T1000 (cell line): ENCODE data around the gene INPP4B.

Experiments
- DNase-seq: peaks from one replicate; lab custom pipeline; 2025; ENCODE audit warnings: mixed read lengths; lab: John Stamatoyannopoulos, UW

INPP4B gene

DNA sequence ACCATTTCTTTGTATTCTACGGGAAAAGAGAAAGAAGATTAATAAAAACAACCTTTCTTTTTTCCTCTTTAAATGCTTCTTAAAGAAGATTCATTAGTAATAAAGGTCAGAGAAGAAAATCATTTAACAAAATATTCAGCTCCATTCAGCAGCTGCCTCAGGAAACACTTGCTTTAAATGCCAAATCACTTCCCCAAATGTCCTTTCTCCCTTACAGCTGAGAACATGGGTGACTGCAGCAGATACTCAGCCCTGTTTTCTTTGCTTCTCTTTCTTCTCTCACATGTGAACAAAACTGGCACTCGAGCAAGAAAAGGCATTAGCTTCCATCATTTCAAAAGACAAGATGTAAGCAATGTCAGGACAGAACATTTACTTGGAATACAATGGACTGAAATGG, 120.2 kb downstream of the INPP4B start:
- DNase-seq: no peak

DNA sequence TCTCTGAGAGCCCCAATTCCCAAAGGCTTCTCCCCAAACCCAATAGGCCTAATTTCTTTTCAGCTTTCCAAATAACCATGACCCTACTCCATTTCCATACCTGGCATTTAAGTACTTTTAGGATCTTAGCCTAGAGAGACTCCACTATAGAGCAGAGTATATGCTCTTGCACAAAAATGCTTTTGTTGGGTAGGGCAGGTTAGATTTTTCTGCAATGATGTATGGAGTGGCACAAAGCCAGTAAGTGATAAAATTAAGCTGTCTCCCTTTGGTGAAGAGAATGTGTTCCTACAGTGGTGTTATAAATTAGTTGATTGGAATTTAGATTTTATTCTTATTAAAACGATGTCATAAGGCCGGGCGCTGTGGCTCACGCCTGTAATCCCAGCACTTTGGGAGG, 124.9 kb downstream of the INPP4B start:
- no peak for DNase-seq

GRCh38 chr4:142719854-142720541, 126.1 kb downstream of the INPP4B start:
- no peak for DNase-seq

DNA sequence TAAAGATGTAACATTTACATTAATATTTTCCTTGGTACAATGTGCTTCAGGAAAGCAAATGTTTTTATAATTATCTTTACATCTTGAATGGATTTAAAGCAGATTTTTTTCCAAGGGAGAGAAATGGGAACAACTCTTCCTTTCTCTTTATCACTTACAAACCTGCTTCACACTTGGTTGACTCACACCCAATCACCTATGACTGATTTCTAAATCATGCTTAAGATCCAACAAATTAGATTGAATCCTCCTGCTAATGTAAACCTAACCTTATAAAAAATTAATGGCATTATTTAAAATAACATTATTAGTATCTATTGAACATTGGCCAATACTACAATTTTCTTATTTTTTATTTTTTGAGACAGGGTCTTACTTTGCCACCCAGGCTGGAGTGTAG, 127.1 kb downstream of the INPP4B start:
- DNase-seq: no peak

DNA sequence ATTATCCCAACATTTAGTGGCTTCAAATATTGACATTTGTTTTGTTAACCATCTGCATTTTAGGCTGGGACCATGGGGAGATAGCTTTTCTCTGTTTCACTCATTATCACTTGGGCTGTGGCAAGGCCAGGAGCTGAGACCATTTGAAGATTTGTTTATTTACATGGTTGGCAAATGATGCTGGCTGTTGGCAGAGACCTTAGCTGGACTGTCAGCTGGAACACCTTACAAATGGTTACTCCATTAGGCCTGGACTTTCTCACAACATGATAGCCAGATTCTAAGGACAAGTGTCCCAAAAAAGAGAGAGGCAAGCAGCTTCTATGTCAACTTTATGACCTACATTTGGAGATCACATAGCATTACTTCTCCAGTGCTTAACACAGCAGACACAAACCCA, 130.4 kb downstream of the INPP4B start:
- DNase-seq: no peak

DNA sequence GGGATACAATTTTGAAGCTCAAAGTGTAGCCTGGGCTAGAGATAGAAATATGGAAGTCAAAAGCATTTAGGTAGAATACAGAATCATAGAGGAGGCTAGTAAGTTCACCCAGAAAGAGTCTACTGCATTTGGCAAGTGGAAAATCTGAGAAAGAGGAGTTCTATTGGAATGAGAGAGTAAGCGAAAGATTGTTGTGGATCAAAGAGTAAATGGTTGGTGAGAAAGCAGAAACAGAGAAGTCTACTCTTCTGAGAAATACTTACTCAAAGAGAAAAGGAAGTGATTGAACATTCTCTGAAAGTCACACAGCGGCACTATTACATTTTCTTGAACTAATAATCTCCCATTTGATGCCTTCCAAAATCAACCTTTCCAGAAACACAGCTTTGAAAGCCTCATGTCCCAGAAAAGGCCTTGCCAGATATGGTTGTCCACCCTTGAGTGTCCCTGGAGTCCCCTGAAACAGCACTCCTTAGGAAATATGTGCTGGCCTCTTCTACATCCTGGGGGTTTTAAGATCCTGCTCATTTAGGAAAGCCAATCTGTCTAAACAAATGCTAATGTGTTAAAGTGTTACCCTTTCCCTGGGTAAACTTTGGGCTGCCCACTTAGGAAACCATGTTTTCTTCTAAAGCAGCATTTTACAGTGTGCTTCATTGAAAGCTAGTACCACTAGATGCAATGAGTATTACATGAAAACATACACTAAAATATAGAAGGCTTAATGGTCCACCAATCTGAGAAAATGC, 132.6 kb downstream of the INPP4B start:
- DNase-seq: no peak

DNA sequence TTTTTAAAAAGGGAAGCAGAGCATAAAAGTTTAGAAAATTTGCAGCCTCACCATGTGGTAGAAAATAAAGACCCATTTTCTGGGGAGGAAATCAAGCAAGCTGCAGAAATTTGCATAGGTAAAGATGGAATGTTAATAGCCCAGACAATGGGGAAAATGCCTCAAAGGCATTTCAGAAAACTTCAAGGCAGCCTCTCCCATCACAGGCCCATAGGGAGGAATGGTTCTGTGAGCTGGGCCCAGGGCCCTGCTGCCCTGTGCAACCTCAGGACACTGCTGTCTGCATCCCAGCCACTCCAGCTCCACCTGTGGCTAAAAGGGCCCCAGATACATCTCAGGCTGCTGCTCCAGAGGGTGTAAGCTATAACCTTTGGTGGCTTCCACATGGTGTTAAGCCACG, 137.9 kb downstream of the INPP4B start:
- no peak for DNase-seq

DNA sequence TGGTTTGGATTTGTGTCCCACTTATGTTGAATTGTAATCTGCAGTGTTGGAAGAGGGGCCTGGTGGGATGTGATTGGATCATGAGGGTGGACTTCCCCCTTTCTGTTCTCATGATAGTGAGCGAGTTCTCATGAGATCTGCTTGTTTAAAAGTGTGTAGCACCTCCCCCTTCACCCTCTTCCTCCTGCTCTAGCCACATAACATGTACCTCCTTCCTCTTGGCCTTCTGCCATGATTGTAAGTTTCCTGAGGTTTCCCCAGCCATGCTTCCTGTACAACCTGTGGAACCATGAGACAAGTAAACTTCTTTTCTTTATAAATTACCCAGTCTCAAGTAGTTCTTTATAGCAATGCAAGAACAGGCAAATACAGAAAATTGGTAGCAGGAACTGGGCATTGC, 138.7 kb downstream of the INPP4B start:
- DNase-seq: no peak

DNA sequence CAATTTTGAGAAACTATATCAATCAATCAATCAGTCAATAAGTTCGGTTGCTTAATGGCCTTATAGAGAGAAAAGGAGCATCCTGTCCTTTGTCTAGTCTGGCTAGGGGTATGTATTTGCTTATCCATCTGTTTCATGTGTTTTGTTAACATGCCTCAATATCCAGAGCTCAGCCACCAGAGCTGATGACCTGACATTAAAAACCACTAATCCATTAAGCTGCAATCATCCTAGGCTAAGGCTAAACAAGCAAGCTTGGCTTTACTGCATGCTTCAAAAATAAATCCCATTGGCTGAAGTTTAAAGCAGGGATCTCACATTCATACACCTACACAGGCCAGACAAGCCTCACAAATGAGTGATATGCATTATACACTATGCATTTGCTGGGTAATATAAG, 139.7 kb downstream of the INPP4B start:
- no peak for DNase-seq

DNA sequence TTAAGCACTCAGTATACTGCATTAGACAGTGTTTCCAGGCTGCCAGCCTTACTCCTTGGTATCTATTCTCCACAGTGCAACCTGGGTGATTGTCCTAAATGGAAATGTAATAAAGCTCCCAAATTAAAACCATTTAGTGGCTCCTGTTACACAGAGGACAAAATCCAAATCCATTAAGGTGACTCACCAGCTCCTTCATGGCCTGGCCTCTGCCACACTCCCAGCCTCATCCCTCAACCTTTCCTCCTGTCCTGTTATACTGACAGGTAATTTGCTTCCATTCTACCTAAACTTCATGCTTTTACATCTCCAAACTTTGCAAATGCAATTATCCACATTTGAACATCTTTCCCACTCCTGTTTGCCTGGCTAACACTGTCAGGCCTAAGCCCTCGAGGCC, 140.3 kb downstream of the INPP4B start:
- no peak for DNase-seq

- DNase-seq: no peak
Measured at GRCh38 chr4:142703694-142704309, 142.3 kb downstream of the INPP4B start.

DNA sequence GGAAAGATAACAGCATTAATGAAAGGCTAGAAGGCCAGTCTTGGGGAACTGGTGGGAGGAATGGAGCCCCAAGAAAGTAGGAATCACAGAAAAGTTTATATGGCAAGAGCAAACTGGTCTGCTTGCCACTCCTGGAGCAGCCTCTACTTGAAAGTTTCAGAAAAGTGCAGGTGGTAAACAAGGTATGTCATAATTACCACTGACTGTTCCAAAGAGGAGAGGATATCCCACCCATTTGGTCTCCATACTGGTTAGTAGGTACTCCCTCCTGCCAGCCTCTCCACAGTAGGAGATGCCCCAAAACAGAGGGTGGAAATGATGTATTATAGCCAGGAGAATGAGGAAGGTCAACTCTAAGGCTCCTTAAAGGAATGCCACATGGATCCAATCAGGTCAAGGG, 145.1 kb downstream of the INPP4B start:
- no peak for DNase-seq

- no peak for DNase-seq
Measured at GRCh38 chr4:142700531-142700930, 145.6 kb downstream of the INPP4B start.

DNA sequence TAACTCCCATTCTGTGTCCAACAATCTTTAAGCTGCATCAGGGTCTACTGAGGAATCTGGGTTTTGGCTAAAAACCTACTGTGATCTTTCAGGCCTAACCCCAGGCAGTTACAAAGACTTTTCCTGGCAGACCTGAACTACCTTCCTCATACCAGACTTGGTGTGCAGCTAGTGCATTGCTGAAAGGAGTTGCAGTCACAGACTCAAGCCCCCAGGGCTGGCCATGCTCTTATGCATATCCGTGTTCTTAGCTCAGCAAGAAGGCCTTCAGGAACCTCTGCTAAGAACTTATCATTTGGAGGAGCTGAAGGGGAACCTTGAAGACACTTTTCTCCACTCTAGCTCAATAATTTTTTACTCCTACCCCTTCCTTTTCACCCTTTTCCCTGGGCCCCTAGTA, 147.5 kb downstream of the INPP4B start:
- no peak for DNase-seq

DNA sequence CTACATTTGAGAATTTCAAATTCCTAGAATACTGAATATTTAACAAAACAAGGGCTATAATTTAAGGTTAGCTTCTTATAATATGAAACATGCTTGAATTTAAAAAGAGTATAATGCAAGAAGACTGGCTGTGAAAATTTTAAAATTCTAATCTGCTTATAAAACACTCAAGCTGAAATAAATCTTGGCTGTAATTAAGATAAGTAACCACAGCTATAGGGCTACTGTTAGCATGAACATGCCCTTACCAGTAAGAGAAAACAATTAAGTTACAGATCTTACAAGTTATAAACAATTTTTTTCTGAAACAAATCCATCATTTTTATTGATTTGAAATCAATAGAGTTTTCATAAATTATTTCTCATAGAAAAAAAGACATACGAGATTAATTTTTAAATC, 148.2 kb downstream of the INPP4B start:
- no peak for DNase-seq

DNA sequence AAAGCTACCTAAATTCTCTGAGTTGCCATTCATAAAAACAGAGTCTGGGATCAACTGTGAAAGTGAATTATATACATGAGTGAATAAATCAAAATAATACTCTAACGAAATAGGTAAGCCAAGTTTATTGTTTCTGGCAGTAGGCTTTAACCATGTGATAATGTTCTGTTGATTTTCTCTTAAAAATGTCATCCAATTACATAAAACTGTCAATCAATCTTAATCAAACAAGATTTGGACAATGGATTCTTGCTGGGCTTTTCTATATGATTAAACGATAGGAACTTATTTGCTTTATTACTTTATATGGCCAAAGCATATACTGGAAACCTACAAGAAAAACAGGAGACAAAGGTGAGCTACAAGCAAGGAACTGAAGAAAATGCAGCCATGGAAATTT, 148.8 kb downstream of the INPP4B start:
- no peak for DNase-seq

DNA sequence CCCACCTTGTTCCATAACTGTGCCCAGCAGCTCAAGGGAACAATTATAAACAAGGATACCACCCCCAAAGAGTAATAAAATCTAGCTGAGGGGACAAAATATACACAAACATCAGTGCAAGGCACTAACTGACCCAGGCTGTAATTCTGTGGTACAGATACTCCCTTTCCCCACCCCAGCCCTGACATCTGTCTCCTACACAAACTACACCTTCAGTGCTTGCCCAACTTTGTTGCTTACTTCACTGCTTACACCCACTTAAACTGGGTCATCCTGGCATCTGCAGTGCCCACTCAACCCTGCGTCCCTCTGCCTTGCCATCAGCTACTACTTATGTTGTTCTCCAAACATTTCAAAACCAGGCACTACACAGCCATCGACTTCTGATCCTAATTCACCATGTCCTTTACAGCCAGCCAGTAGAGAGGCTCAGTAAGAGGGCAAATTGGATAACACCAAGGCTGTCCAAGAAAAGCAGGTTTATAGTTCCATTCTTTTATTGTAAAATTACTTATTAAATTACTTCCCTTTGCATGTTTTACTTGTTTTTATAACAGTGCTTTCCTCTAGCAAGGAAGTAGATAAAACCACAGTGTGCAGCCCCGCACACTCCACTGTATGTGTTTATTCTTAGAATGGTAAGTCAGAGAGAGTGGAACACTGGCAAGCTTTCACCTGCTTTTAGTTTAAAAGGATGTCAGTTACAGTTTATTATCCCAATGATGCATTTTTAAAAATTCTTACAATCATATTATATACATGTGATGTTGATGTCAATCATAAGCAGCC, 149.6 kb downstream of the INPP4B start:
- DNase-seq: no peak

GRCh38 chr4:142690406-142691163, 155.5 kb downstream of the INPP4B start:
- DNase-seq: no peak

DNA sequence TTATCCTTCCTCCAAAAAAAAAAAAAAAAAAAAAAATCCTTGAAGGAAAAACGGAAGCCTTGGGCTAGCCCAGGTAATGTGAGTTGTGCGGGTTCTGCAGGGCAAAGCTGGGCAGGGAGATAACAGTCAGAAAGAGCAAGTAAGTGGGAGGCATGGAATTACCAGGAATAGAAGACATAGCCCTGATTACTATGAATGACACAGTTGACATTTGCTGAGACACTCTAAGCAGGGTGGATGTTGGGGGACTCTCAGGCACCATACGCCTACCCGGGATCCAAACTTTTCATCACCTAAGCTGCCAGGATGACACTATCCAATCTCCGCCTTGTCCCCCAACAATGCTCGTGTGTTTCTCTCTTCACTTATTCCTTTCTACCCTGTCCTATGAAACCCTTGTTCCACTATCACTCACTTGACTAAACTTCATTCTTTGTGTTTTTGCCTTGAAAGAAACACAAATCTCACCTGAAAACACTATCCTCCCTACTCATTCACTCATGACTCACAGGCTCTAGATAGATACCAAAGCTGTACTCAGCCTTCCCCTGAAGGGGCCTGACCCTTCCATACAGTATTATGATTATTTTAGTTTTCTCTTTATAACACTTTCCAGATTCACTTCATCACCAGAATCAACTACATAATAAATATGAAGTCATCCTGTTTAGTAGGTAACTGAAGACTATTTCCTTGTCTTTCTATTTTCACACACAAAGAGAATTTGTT, 158.4 kb downstream of the INPP4B start:
- no peak for DNase-seq

GRCh38 chr4:142686081-142686480, 160.0 kb downstream of the INPP4B start:
- DNase-seq: no peak

- no peak for DNase-seq
Measured at GRCh38 chr4:142683997-142684396, 162.1 kb downstream of the INPP4B start.
